OCI-LY7 (cell line): ENCODE results near the gene KYNU. TPM values are rescaled to one million over a fixed set of nuclear protein-coding genes. Genes with fewer than 3 reads are reported as not detected.
"Not testable (repeated sequence)": the region's sequence is repeated elsewhere in the genome, so short reads cannot be mapped to it uniquely, and the experiment has no call there.

Experiments used
- BruUV-seq: library from RNA; stranded (reverse); fragments of 400-500 nt; replicated peaks from 2 replicates; lab custom pipeline; 2021; lab: Mats Ljungman, UMichigan
- CTCF ChIA-PET: fragments of 300-600 bp; sonication (Branson Sonifier 250); formaldehyde crosslinking; loops from one replicate; lab custom pipeline; 2022; ENCODE audit warnings: antibody characterized with exemption; ENCODE audit not compliant: unreplicated experiment; lab: Charles Lee
- POLR2A ChIA-PET: fragments of 300-600 bp; sonication (Branson Sonifier 250); formaldehyde crosslinking; loops from one replicate; lab custom pipeline; 2022; ENCODE audit warnings: antibody characterized with exemption; lab: Charles Lee
- DNase-seq: peaks from one replicate; pipeline ENCODE4 v3.0.0-alpha.2; 2015; ENCODE audit warnings: low spot score
- H2AFZ ChIP-seq: fragments of 200-600 bp; sonication (generic), shearing (Covaris generic); 2 replicates; pipeline ENCODE4 v1.6.1; 2014; ENCODE audit warnings: mild to moderate bottlenecking, antibody characterized with exemption, low read length, moderate library complexity
- H3K27ac ChIP-seq: fragments of 200-600 bp; sonication (generic); 2 replicates; pipeline ENCODE4 v1.5.1; 2014; ENCODE audit warnings: mixed run types, low read depth, mild to moderate bottlenecking, moderate library complexity, low read length, inconsistent platforms; ENCODE audit not compliant: poor library complexity, severe bottlenecking
- H3K36me3 ChIP-seq: fragments of 200-600 bp; sonication (generic); 2 replicates; pipeline ENCODE4 v1.6.1; 2014; ENCODE audit warnings: mild to moderate bottlenecking, antibody characterized with exemption, low read length, moderate library complexity, mixed read lengths; ENCODE audit not compliant: insufficient read depth
- H3K4me1 ChIP-seq: fragments of 200-600 bp; sonication (generic); 2 replicates; pipeline ENCODE4 v1.5.1; 2014; ENCODE audit warnings: mild to moderate bottlenecking, low read length; ENCODE audit not compliant: insufficient read depth, poor library complexity, severe bottlenecking
- H3K4me2 ChIP-seq: fragments of 200-600 bp; sonication (generic); 2 replicates; pipeline ENCODE4 v1.6.1; 2014; ENCODE audit warnings: mild to moderate bottlenecking, low read length
- H3K4me3 ChIP-seq: fragments of 200-600 bp; sonication (generic); 2 replicates; pipeline ENCODE4 v1.5.1; 2014; ENCODE audit warnings: mild to moderate bottlenecking, low read depth, low read length; ENCODE audit not compliant: poor library complexity, severe bottlenecking
- H3K79me2 ChIP-seq: fragments of 200-600 bp; sonication (generic); 2 replicates; pipeline ENCODE4 v1.6.1; 2016; ENCODE audit warnings: low read depth, mild to moderate bottlenecking, low read length, moderate library complexity, mixed read lengths; ENCODE audit not compliant: insufficient read depth
- H3K9me2 ChIP-seq: fragments of 200-600 bp; sonication (generic); 2 replicates; pipeline ENCODE4 v1.6.1; 2016; ENCODE audit warnings: mild to moderate bottlenecking, low read length, mixed read lengths; ENCODE audit not compliant: insufficient read depth
- H3K9me3 ChIP-seq: fragments of 200-600 bp; sonication (generic); 2 replicates; pipeline ENCODE4 v1.6.1; 2014; ENCODE audit warnings: mild to moderate bottlenecking, mixed run types, low read length, mixed read lengths
- H4K20me1 ChIP-seq: fragments of 200-600 bp; sonication (generic); 2 replicates; pipeline ENCODE4 v1.6.1; 2014; ENCODE audit warnings: mild to moderate bottlenecking, antibody characterized with exemption, low read length, moderate library complexity, mixed read lengths; ENCODE audit not compliant: insufficient read depth
- CTCF ChIP-seq: fragments of 200-600 bp; sonication (generic); conservative IDR thresholded peaks from 2 replicates; pipeline ENCODE4 v1.5.1; 2014; ENCODE audit warnings: mild to moderate bottlenecking, antibody characterized with exemption, low read length, moderate library complexity, mixed read lengths
- EZH2phosphoT487 ChIP-seq: fragments of 200-600 bp; sonication (generic); IDR thresholded peaks from 2 replicates; pipeline ENCODE4 v1.6.1; 2018; ENCODE audit warnings: low read depth, borderline replicate concordance, mild to moderate bottlenecking, mixed run types, antibody characterized with exemption, low read length, moderate library complexity, mixed read lengths
- intact Hi-C: fragments of 100-400 bp; cut with micrococcal nuclease; formaldehyde crosslinking; loops from one replicate; pipeline ENCODE4 v1.10.0; 2022; ENCODE audit not compliant: unreplicated experiment
- total RNA-seq, 2 experiments: library from RNA; depleted of rRNA in 1 of 2; stranded (reverse); fragments of >200 nt in 1 of 2; shearing (Covaris generic) in 1 of 2; gene quantifications; 2 replicates each; pipeline ENCODE4 v1.2.3, GENCODE V29; 2014 to 2022

The KYNU gene
- total RNA-seq, 2 experiments from 2014 or later: 0.27 TPM; not detected in 1

DNA sequence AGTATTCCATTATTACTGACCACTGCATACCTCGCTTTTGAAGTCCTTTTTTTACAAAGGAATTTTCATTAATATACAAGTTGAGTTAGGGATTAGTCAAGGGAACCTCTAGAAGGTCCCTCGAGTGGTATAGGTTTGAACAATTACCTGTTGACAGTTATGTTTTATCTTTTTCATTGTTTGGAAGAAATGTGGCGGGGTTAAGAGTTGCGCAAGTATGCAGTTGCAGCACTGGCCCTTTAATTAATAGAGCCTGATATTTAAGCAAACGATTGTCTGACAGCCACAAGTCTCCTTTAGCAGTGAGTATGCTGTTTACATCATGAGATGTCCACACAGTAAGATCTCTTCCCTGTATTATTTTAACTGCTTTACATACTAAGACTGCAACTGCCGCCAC is 24.3 kb downstream of the KYNU start:
- ChIA-PET POLR2A (no interaction called here), CTCF (no interaction called here)
- Histone ChIP-seq H3K4me3 (no peak overlapping the region), H3K79me2 (no peaks in the 10 kb centered on the region), H3K36me3 (no peaks in the 10 kb centered on the region), H2AFZ (no peak overlapping the region), H3K9me3 (no peaks in the 10 kb centered on the region), H4K20me1 (no peaks in the 10 kb centered on the region), H3K4me1 (no peaks in the 10 kb centered on the region), H3K27ac (no peak overlapping the region), H3K9me2 (no peaks in the 10 kb centered on the region), H3K4me2 (no peak overlapping the region)
- TF ChIP-seq EZH2phosphoT487 (no peak), CTCF (no peak)
- intact Hi-C loops: no loop called here
- no TSS peak for BruUV-seq
- no peak for DNase-seq

GRCh38 chr2:142903726-142904125 is 26.3 kb downstream of the KYNU start:
- H3K4me3 ChIP-seq, H3K4me1 ChIP-seq, POLR2A ChIA-PET, DNase-seq, H3K79me2 ChIP-seq, CTCF ChIA-PET, H3K9me3 ChIP-seq, H2AFZ ChIP-seq, intact Hi-C loops, H3K27ac ChIP-seq, H3K9me2 ChIP-seq, H3K36me3 ChIP-seq, H3K4me2 ChIP-seq, BruUV-seq, H4K20me1 ChIP-seq: not testable (repeated sequence)

DNA sequence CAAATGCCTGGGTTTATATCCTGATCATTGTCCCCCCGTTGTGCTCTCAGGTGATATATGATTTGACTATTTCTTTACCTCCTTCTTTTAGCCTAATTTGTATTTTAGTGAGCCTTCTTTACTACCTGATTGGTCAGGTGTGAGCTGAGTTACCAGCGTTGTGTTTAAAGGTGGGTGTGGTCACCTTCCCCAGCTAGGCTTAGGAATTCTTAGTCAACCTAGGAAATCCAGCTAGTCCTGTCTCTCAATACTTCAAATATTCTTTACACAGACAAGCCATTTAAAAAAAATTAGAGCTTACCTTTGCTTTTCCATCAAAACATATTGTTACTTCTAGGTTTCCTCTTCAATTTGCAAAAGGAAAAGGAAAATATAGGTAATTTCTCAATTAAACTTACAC is 30.2 kb downstream of the KYNU start:
- H3K36me3 ChIP-seq: no peaks in the 10 kb centered on the region
- H4K20me1 ChIP-seq: no peaks in the 10 kb centered on the region
- intact Hi-C loops: no loop called here
- H3K9me2 ChIP-seq: no peaks in the 10 kb centered on the region
- CTCF ChIA-PET: no interaction called here
- no TSS peak for BruUV-seq
- TF ChIP-seq EZH2phosphoT487 (no peak), CTCF (no peak)
- no peaks in the 10 kb centered on the region for H3K4me1 ChIP-seq
- POLR2A ChIA-PET: interaction anchor here (1.8 kb wide), 2 partner anchors 11 to 70 kb away, joined by 4 to 6 read pairs; no protein-coding TSS in a partner anchor
- H3K4me3 ChIP-seq: no peak overlapping the region
- no peaks in the 10 kb centered on the region for H3K9me3 ChIP-seq
- H3K79me2 ChIP-seq: no peaks in the 10 kb centered on the region
- H3K27ac ChIP-seq: no peak overlapping the region
- no peak overlapping the region for H3K4me2 ChIP-seq
- no peak for DNase-seq
- H2AFZ ChIP-seq: no peak overlapping the region
